ENCODE data around the gene BTAF1. TPM values are rescaled to one million over a fixed set of nuclear protein-coding genes. Genes with fewer than 3 reads are reported as not detected.
"Not testable (repeated sequence)": the region's sequence is repeated elsewhere in the genome, so short reads cannot be mapped to it uniquely, and the experiment has no call there.

The BTAF1 gene
- 14.5 TPM for polyA plus RNA-seq

- H3K4me3 Mint-ChIP-seq: peak within 1 kb of the TSS; percentile 90 to 96 (median 94)
- peaks cover 29 to 31% (median 30%) of the 10 kb centered on the region in 3 donors for H3K4me1 Mint-ChIP-seq
- H3K36me3 Mint-ChIP-seq: peaks cover 2% of the 10 kb centered on the region
- peaks cover 0 to 2% (median 0%) of the 10 kb centered on the region in 3 donors for H3K9me3 Mint-ChIP-seq
- peak within 1 kb of the TSS; percentile 91 to 99 (median 99) for H3K27ac Mint-ChIP-seq
- H3K27me3 Mint-ChIP-seq: no peaks in the 10 kb centered on the region
Observed at GRCh38 chr10:91923371-91924211, at the start of gene BTAF1. BTAF1 (plus strand) TSS chr10:91923770; CDS start chr10:91924077, 307 bp downstream.

GRCh38 chr10:91875156-91875555, 48.4 kb upstream of the BTAF1 start:
- H3K9me3 Mint-ChIP-seq: no peaks in the 10 kb centered on the region
- no peak overlapping the region for H3K4me3 Mint-ChIP-seq
- H3K27me3 Mint-ChIP-seq: no peaks in the 10 kb centered on the region
- no peaks in the 10 kb centered on the region for H3K4me1 Mint-ChIP-seq
- no peak overlapping the region for H3K27ac Mint-ChIP-seq
- H3K36me3 Mint-ChIP-seq: no peaks in the 10 kb centered on the region

GRCh38 chr10:91875779-91876178, 47.8 kb upstream of the BTAF1 start:
- Mint-ChIP-seq H3K4me3 (no peak overlapping the region), H3K36me3 (no peaks in the 10 kb centered on the region), H3K27ac (no peak overlapping the region), H3K27me3 (no peaks in the 10 kb centered on the region), H3K9me3 (peaks cover 0 to 1% (median 0%) of the 10 kb centered on the region in 3 donors), H3K4me1 (no peaks in the 10 kb centered on the region)

GRCh38 chr10:91879515-91880170, 43.9 kb upstream of the BTAF1 start:
- peaks cover 2% of the 10 kb centered on the region for H3K36me3 Mint-ChIP-seq
- peaks cover 0 to 2% (median 1%) of the 10 kb centered on the region in 3 donors for H3K9me3 Mint-ChIP-seq
- no peak overlapping the region for H3K4me3 Mint-ChIP-seq
- H3K4me1 Mint-ChIP-seq: no peaks in the 10 kb centered on the region
- H3K27ac Mint-ChIP-seq: no peak overlapping the region
- H3K27me3 Mint-ChIP-seq: no peaks in the 10 kb centered on the region

- Mint-ChIP-seq H3K4me1 (no peaks in the 10 kb centered on the region), H3K9me3 (peaks cover 0 to 2% (median 1%) of the 10 kb centered on the region in 3 donors), H3K27ac (no peak overlapping the region), H3K4me3 (peak overlapping the region in 1 of 4 donors; percentile 51), H3K27me3 (no peaks in the 10 kb centered on the region), H3K36me3 (peaks cover 2% of the 10 kb centered on the region)
Observed at GRCh38 chr10:91880310-91880709, 43.3 kb upstream of the BTAF1 start.

GRCh38 chr10:91883549-91884444, 39.8 kb upstream of the BTAF1 start:
- Mint-ChIP-seq H3K9me3 (peaks cover 0 to 2% (median 1%) of the 10 kb centered on the region in 3 donors), H3K27ac (no peak overlapping the region), H3K27me3 (peaks cover 7% of the 10 kb centered on the region), H3K4me1 (peaks cover 7 to 9% (median 8%) of the 10 kb centered on the region in 3 donors), H3K36me3 (peaks cover 3% of the 10 kb centered on the region), H3K4me3 (no peak overlapping the region)

GRCh38 chr10:91884536-91884935, 39.0 kb upstream of the BTAF1 start:
- Mint-ChIP-seq H3K27ac (no peak overlapping the region), H3K27me3 (peaks cover 9% of the 10 kb centered on the region), H3K9me3 (peaks cover 0 to 2% (median 1%) of the 10 kb centered on the region in 3 donors), H3K4me3 (no peak overlapping the region), H3K36me3 (peaks cover 4% of the 10 kb centered on the region), H3K4me1 (peaks cover 7 to 10% (median 10%) of the 10 kb centered on the region in 3 donors)

- H3K9me3 Mint-ChIP-seq: peaks cover 0 to 2% (median 0%) of the 10 kb centered on the region in 3 donors
- peaks cover 10% of the 10 kb centered on the region for H3K27me3 Mint-ChIP-seq
- H3K36me3 Mint-ChIP-seq: peaks cover 4% of the 10 kb centered on the region
- peaks cover 7 to 10% (median 10%) of the 10 kb centered on the region in 3 donors for H3K4me1 Mint-ChIP-seq
- H3K4me3 Mint-ChIP-seq: peak overlapping the region in 2 of 4 donors; percentile 1 to 8
- no peak overlapping the region for H3K27ac Mint-ChIP-seq
Observed at GRCh38 chr10:91885362-91886079, 38.0 kb upstream of the BTAF1 start.

- Mint-ChIP-seq H3K27me3 (peaks cover 12% of the 10 kb centered on the region), H3K36me3 (peaks cover 3% of the 10 kb centered on the region), H3K9me3 (no peaks in the 10 kb centered on the region), H3K4me3 (peak overlapping the region; percentile 87 to 90 (median 89)), H3K27ac (no peak overlapping the region), H3K4me1 (peaks cover 7 to 10% (median 10%) of the 10 kb centered on the region in 3 donors)
Observed at GRCh38 chr10:91886954-91887271, 36.7 kb upstream of the BTAF1 start.

- Mint-ChIP-seq H3K27me3 (peaks cover 12% of the 10 kb centered on the region), H3K4me1 (peaks cover 7 to 10% (median 10%) of the 10 kb centered on the region in 3 donors), H3K27ac (peak overlapping the region in 1 of 3 donors; percentile 53), H3K36me3 (peaks cover 3% of the 10 kb centered on the region), H3K9me3 (no peaks in the 10 kb centered on the region), H3K4me3 (peak overlapping the region; percentile 88 to 97 (median 92))
Observed at GRCh38 chr10:91887272-91888076, 36.1 kb upstream of the BTAF1 start.

GRCh38 chr10:91891125-91892001, 32.2 kb upstream of the BTAF1 start:
- Mint-ChIP-seq H3K4me3 (no peak overlapping the region), H3K27me3 (peaks cover 16% of the 10 kb centered on the region), H3K9me3 (no peaks in the 10 kb centered on the region), H3K4me1 (peaks cover 10 to 16% (median 15%) of the 10 kb centered on the region in 3 donors), H3K36me3 (peaks cover 2% of the 10 kb centered on the region), H3K27ac (no peak overlapping the region)

GRCh38 chr10:91893051-91893450, 30.5 kb upstream of the BTAF1 start:
- Mint-ChIP-seq H3K36me3 (peaks cover 2% of the 10 kb centered on the region), H3K27ac (no peak overlapping the region), H3K9me3 (no peaks in the 10 kb centered on the region)

GRCh38 chr10:91894261-91894685, 29.3 kb upstream of the BTAF1 start:
- Mint-ChIP-seq H3K27ac (peak overlapping the region in 1 of 3 donors; percentile 67), H3K27me3 (peaks cover 11% of the 10 kb centered on the region)
- not testable (repeated sequence) for H3K36me3 Mint-ChIP-seq, H3K4me1 Mint-ChIP-seq, H3K9me3 Mint-ChIP-seq, H3K4me3 Mint-ChIP-seq

More at GRCh38 chr10:91893051-91893450, 30.5 kb upstream of the BTAF1 start:
- H3K27me3 Mint-ChIP-seq: peaks cover 11% of the 10 kb centered on the region
- H3K4me1 Mint-ChIP-seq: peaks cover 4 to 9% (median 8%) of the 10 kb centered on the region in 3 donors
- no peak overlapping the region for H3K4me3 Mint-ChIP-seq

All from IgD-negative memory B cell (primary cell).